LNCaP clone FGC (cell line): ENCODE measurements around the gene PCSK6.

Experiments used
- DNase-seq: peaks from one replicate; pipeline ENCODE4 v3.0.0-alpha.2; 2011; ENCODE audit warnings: low read depth
- H3K4me3 ChIP-seq: 2 replicates; pipeline ENCODE4 v1.5.1; 2011; ENCODE audit warnings: mild to moderate bottlenecking, low read depth, low read length, control low read depth
- CTCF ChIP-seq: IDR thresholded peaks from 2 replicates; pipeline ENCODE4 v1.5.1; 2012; ENCODE audit warnings: mild to moderate bottlenecking; ENCODE audit not compliant: control insufficient read depth, insufficient read depth; ENCODE audit errors: extremely low read depth

PCSK6 gene

DNA sequence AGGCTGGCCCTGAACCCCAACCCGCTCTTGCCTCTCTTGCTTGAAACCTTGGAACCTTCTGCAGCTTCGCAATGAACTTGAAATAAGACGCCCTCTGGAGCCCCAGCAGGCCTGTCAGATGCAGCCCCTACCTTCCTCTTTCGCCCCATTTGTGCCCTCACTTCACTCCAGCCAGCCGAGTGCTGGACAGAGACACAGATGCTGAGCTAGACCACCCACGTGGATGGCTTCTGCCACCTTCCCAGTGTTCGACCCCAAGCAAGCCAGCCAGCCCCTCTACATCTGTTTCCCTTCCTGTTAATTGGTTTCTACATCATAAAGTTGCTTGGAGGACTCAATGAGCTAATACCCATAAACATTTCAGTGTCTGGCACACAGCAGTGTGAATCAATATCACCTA, 170.7 kb downstream of the PCSK6 start:
- H3K4me3 ChIP-seq: no peak overlapping the region
- no peak for DNase-seq
- TF ChIP-seq CTCF: no peak

GRCh38 chr15:101318147-101318819, 171.2 kb downstream of the PCSK6 start:
- no peak for DNase-seq
- H3K4me3 ChIP-seq: no peak overlapping the region
- no peak for TF ChIP-seq CTCF

- no peak for DNase-seq
- H3K4me3 ChIP-seq: no peak overlapping the region
- TF ChIP-seq CTCF: no peak
Observed at GRCh38 chr15:101317336-101317872, 172.1 kb downstream of the PCSK6 start.

DNA sequence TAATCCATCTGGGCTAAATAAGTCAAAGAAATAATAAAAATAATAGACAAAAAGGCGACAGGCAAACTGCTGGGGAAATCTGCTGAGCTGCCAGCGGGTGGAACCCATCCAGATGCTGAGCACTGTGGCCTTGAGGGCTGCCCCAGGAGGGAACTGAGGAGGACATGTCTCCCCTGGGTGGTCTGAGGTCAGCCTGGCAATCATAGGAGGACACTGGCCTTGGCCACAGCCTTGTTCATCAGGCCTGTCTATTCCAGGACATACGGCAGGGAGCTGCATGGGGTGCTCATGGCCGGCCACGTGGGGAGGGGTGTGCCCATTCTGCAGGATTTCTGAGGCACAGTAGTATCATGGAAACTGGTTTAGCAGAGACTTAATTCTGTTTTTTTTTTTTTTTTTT, 173.0 kb downstream of the PCSK6 start:
- no peak overlapping the region for H3K4me3 ChIP-seq
- TF ChIP-seq CTCF: no peak
- no peak for DNase-seq

DNA sequence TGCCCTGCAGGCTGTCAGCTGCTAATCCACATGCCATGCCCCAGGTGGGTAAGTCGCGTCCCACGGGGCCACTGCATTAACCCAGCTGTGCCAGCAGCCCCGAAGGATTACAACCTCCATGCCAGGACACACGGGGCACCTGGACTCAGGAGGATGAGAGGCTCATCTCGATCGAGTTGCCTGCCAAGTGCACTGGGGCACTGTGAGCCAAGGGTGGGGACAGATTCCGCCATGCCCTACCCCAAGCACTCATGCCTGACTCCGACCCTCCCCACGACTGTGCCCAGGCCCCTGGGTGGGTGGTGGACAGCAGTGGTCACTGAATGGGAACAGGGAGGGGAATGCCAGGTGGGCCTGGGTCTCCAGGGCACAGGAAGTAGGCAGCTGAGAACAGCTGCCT, 173.8 kb downstream of the PCSK6 start:
- DNase-seq: no peak
- TF ChIP-seq CTCF: no peak
- H3K4me3 ChIP-seq: no peak overlapping the region

GRCh38 chr15:101314336-101315125, 175.0 kb downstream of the PCSK6 start:
- no peak for TF ChIP-seq CTCF
- DNase-seq: no peak
- no peak overlapping the region for H3K4me3 ChIP-seq
